Right cardiac atrium (tissue), 5 donors: ENCODE data around the gene TRAPPC4. TPM values are rescaled to one million over a fixed set of nuclear protein-coding genes. Genes with fewer than 3 reads are reported as not detected.
"Not testable (repeated sequence)": the region's sequence is repeated elsewhere in the genome, so short reads cannot be mapped to it uniquely, and the experiment has no call there.

Experiments
- ATAC-seq, 2 donors: fragments of 200-7000 bp; cut with Tn5 transposase; one replicate each; pipeline versions ENCODE4 v1.8.0 to v1.9.1; 2020; ENCODE audit warnings: moderate library complexity in 2 of 2, mild to moderate bottlenecking in 1 of 2
- DNase-seq, 3 donors: peaks; one replicate each; pipeline ENCODE4 v3.0.0-alpha.2; 2020
- H3K27ac ChIP-seq: one replicate; pipeline ENCODE4 v1.5.1; 2013; ENCODE audit warnings: mild to moderate bottlenecking, low read length, control low read depth, moderate library complexity
- H3K27me3 ChIP-seq: one replicate; pipeline ENCODE4 v1.6.1; 2013; ENCODE audit not compliant: control insufficient read depth, insufficient read depth
- H3K4me1 ChIP-seq: one replicate; pipeline ENCODE4 v1.6.1; 2013; ENCODE audit warnings: low read length; ENCODE audit not compliant: control insufficient read depth, insufficient read depth
- H3K4me3 ChIP-seq: one replicate; pipeline ENCODE4 v1.5.1; 2013; ENCODE audit warnings: low read length, control low read depth
- H3K9me3 ChIP-seq: one replicate; pipeline ENCODE4 v1.6.1; 2013; ENCODE audit warnings: low read length; ENCODE audit not compliant: control insufficient read depth
- WGBS: extraction: QIAGEN DNeasy Blood & Tissue Kit; methylation state at CpG from one replicate; pipeline ENCODE4 v1.1.7; 2013; 5-methylcytosine and 5-hydroxymethylcytosine counted together
- intact Hi-C, 4 donors: fragments of 100-400 bp; cut with DNase I; formaldehyde crosslinking; loops; one replicate each; pipeline versions ENCODE4 v1.11.0 to v1.14.0; 2022 to 2023
- polyA plus RNA-seq: library from polyadenylated mRNA; stranded (reverse); fragments of 200-250 nt; gene quantifications from one replicate; pipeline ENCODE4 v1.2.3, GENCODE V29; 2013
- total RNA-seq, 4 donors: library from RNA; stranded (reverse); fragmentation: NEBNext Ultra II Directional; extraction: Animal tissue kit (Norgen Biotek cat#: 25700); gene quantifications; one replicate each; pipeline ENCODE4 v1.2.1, GENCODE V29; 2021
- donor health status: healthy with polysubstance abuse.
- donor health status: DM: no; HTN: yes; CAD: no.
- donor health status: DM: no; HTN: no; CAD: no.
- donor health status: DM: no; HTN: yes; CAD: no; lungs with severe emphysema.
- donor health status: DM: yes; HTN: yes; CAD: no.

Gene TRAPPC4
- total and polyA plus RNA-seq, 5 donors, result 31.4 to 44.6 (median 36.2) TPM

- H3K27me3 ChIP-seq, result no peaks in the 10 kb centered on the region
- WGBS, result 82% methylated on average over 3 of the region's 3 CpGs
- no peaks in the 10 kb centered on the region for H3K4me1 ChIP-seq
- no peak overlapping the region for H3K4me3 ChIP-seq
- no peak overlapping the region for H3K27ac ChIP-seq
- no peak for ATAC-seq
- intact Hi-C loops, result no loop called here
- no peak for DNase-seq
- no peaks in the 10 kb centered on the region for H3K9me3 ChIP-seq
Measured at GRCh38 chr11:119034813-119035212, 16.2 kb downstream of the TRAPPC4 start.

DNA sequence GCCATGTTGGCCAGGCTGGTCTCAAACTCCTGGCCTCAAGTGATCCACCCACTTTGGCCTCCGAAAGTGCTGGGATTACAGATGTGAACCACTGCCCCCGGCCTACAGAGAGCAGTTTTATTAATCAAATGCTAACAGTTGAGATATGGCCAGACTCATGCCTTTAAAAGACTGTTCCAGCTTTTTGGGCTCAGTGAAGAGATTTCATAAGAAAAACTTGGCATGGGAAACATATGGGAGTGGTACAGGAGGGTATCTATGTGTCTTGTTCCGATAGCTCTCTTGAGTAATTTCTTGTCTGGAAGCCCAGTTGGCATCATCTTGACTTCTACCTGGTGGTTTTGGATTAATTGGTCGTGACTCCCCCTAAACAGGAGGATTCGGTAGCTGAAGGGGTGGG is 20.3 kb downstream of the TRAPPC4 start:
- ATAC-seq, result no peak
- intact Hi-C loops, result no loop called here

GRCh38 chr11:119039471-119039870 is 20.9 kb downstream of the TRAPPC4 start:
- 31% methylated on average over 11 of the region's 11 CpGs for WGBS
- H3K4me1 ChIP-seq, H3K9me3 ChIP-seq, H3K27ac ChIP-seq, DNase-seq, H3K27me3 ChIP-seq, H3K4me3 ChIP-seq, ATAC-seq, intact Hi-C loops: not testable (repeated sequence)

More for the DNA sequence above, 20.3 kb downstream of the TRAPPC4 start:
- H3K27me3 ChIP-seq, result no peaks in the 10 kb centered on the region
- 86% methylated on average over 5 of the region's 5 CpGs for WGBS
- H3K9me3 ChIP-seq, result no peaks in the 10 kb centered on the region
- no peak overlapping the region for H3K27ac ChIP-seq
- no peak overlapping the region for H3K4me3 ChIP-seq
- no peaks in the 10 kb centered on the region for H3K4me1 ChIP-seq
- no peak for DNase-seq

GRCh38 chr11:119041821-119042514 is 23.4 kb downstream of the TRAPPC4 start:
- H3K9me3 ChIP-seq, result no peaks in the 10 kb centered on the region
- DNase-seq, result no peak
- 91% methylated on average over 4 of the region's 4 CpGs for WGBS
- ATAC-seq, result no peak
- H3K4me3 ChIP-seq, result no peak overlapping the region
- no peak overlapping the region for H3K27ac ChIP-seq
- no peaks in the 10 kb centered on the region for H3K4me1 ChIP-seq
- no peaks in the 10 kb centered on the region for H3K27me3 ChIP-seq
- intact Hi-C loops, result no loop called here

- WGBS, result 86% methylated on average over 9 of the region's 9 CpGs
- ATAC-seq, result no peak
Measured at GRCh38 chr11:119042927-119043326, 24.4 kb downstream of the TRAPPC4 start.

DNA sequence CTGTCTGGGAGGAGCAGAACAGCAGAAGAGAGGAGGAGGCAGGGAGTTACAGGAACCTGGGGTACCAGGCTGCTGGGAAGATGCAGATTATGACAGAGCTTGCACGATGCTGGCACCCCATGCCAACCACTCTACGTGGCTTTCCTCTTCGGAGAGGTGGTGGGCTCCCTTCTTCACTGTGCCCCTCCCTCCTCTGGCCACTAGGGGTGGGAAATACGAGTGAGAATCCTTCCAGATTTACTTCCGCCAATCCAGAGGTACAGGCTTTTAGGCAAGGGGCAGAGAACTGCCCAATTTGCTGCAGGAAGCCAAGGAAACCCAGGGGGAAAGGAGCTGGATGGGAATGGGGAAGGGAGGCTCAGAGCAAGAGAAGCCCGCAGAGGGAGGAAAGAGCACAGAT is 26.1 kb downstream of the TRAPPC4 start:
- intact Hi-C loops, result no loop called here
- Histone ChIP-seq H3K27me3 (no peaks in the 10 kb centered on the region), H3K4me1 (no peaks in the 10 kb centered on the region), H3K27ac (no peak overlapping the region), H3K9me3 (no peaks in the 10 kb centered on the region), H3K4me3 (no peak overlapping the region)
- DNase-seq (no peak), ATAC-seq (no peak)
- WGBS, result 69% methylated on average over 6 of the region's 6 CpGs

More at GRCh38 chr11:119042927-119043326, 24.4 kb downstream of the TRAPPC4 start:
- H3K9me3 ChIP-seq, result no peaks in the 10 kb centered on the region
- intact Hi-C loops, result no loop called here
- H3K4me1 ChIP-seq, result no peaks in the 10 kb centered on the region
- no peak overlapping the region for H3K27ac ChIP-seq
- no peak overlapping the region for H3K4me3 ChIP-seq
- no peaks in the 10 kb centered on the region for H3K27me3 ChIP-seq
- DNase-seq, result no peak

- intact Hi-C loops, result no loop called here
- H3K4me3 ChIP-seq, result no peak overlapping the region
- ATAC-seq (no peak), DNase-seq (no peak)
- no peaks in the 10 kb centered on the region for H3K27me3 ChIP-seq
- H3K27ac ChIP-seq, result no peak overlapping the region
- no peaks in the 10 kb centered on the region for H3K4me1 ChIP-seq
- no peaks in the 10 kb centered on the region for H3K9me3 ChIP-seq
- 97% methylated on average over 6 of the region's 6 CpGs for WGBS
Measured at GRCh38 chr11:119046489-119046888, 27.9 kb downstream of the TRAPPC4 start.

DNA sequence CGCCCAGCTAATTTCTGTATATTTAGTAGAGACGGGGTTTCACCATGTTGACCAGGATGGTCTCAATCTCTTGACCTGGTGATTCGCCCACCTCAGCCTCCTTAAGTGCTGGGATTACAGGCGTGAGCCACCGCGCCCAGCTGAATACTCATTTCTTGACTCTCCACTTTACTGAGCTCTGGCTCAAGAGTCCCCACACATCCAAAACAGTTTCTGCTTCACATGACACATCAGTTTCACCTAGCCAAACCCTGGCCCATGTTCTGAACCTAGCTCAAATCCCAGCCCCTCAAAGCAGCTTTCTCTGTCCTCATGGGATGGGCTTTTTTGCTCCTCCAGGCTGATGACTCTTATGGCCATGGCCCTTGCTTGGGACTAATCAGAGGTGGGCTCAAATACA is 28.6 kb downstream of the TRAPPC4 start:
- no peak for ATAC-seq
- Histone ChIP-seq H3K4me1 (no peaks in the 10 kb centered on the region), H3K4me3 (no peak overlapping the region), H3K27me3 (no peaks in the 10 kb centered on the region), H3K9me3 (no peaks in the 10 kb centered on the region), H3K27ac (no peak overlapping the region)
- DNase-seq, result no peak
- intact Hi-C loops, result no loop called here
- WGBS, result 97% methylated on average over 6 of the region's 6 CpGs

GRCh38 chr11:119048644-119049043 is 30.1 kb downstream of the TRAPPC4 start:
- intact Hi-C loops, result no loop called here
- no peak for ATAC-seq
- Histone ChIP-seq H3K27me3 (no peaks in the 10 kb centered on the region), H3K4me3 (no peak overlapping the region), H3K4me1 (no peaks in the 10 kb centered on the region), H3K27ac (no peak overlapping the region), H3K9me3 (no peaks in the 10 kb centered on the region)
- 94% methylated on average over 9 of the region's 9 CpGs for WGBS
- no peak for DNase-seq

- H3K9me3 ChIP-seq, result no peaks in the 10 kb centered on the region
- DNase-seq, result no peak
- 91% methylated on average over 7 of the region's 7 CpGs for WGBS
- intact Hi-C loops, result no loop called here
- H3K4me3 ChIP-seq, result no peak overlapping the region
- ATAC-seq, result no peak
- H3K27ac ChIP-seq, result no peak overlapping the region
- no peaks in the 10 kb centered on the region for H3K4me1 ChIP-seq
- no peaks in the 10 kb centered on the region for H3K27me3 ChIP-seq
Measured at GRCh38 chr11:119049081-119049480, 30.5 kb downstream of the TRAPPC4 start.

DNA sequence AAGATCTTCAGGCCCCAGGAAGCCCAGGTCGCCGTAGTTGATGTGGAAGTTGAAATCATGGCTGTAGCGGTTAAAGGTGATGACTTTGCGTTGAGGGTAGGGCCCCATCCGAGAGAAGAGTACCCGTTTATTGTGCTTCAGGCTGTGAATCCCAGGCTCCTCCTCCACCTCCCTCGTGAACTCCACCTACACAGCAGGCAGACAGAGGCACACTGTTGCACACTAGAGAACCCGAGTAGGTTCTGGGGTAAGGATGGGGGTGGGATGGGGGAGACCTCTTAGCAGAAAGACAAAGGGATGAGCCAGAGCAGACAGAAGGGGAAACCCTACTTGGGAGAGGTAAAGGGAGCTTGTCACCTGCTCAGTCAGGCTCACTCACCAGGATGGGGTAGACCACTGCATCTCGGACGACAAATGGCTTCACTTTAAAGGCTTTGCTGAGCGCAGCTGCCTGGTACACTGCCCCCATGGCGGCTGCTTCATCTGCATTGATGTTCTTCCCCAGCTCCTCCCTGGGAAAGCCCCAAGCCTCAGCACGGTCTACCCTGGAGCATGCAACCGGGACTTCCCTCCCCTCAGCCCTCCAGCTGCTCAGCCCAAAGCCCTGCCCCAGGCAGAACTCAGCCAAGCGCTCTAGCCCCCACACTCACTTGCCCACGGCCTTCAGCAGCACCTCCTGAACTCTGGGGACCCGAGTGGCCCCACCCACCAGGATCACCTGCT is 33.0 kb downstream of the TRAPPC4 start:
- no peak for DNase-seq
- WGBS, result 87% methylated on average over 17 of the region's 17 CpGs

More for the DNA sequence above, 33.0 kb downstream of the TRAPPC4 start:
- Histone ChIP-seq H3K9me3 (no peaks in the 10 kb centered on the region), H3K27me3 (no peaks in the 10 kb centered on the region), H3K4me3 (no peak overlapping the region), H3K27ac (no peak overlapping the region), H3K4me1 (peaks cover 3% of the 10 kb centered on the region)
- intact Hi-C loops, result no loop called here
- ATAC-seq, result no peak
